ENCODE results near the gene SPATS2.

DNA sequence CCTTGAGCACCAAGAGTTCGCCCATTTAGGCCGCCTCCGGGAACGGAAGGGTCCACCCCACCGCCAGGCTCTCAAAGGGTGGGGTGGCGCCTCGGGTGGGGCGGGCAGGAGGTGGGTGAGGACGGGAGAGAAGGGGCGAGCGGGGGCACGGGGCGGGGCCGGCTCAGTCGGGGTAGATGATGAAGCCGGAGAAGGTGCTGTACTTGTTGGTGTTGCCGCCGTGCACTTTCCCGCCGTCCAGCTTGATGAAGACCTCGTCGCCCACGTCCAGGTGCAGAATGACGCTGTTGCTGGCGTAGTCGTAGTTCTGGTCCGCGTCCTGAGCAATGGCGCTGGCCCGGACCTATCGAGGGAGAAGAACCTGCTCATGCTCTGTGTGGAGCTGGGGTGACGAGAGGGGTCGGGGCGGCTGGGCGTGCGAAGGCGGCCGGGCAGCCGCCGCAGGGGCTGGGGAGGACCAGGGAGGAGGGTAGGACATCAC is 34.3 kb upstream of the SPATS2 start:
- TF ChIP-seq ZNF274 (IDR thresholded peaks at IDR 0.05; ENCODE audit: low read depth, low read length) (no peak), YY1 (IDR thresholded peaks at IDR 0.05; ENCODE audit: insufficient read depth, insufficient read length) (no peak)
